HG03097 (cell line): ENCODE data around the gene KCNJ10.

Source experiments
- ATAC-seq: cut with Tn5 transposase; IDR thresholded peaks from one replicate; pipeline ENCODE4 v1.9.1; 2021; ENCODE audit not compliant: unreplicated experiment, low FRiP score

KCNJ10 gene

GRCh38 chr1:160099716-160100375, 29.9 kb upstream of the KCNJ10 start:
- no peak for ATAC-seq

GRCh38 chr1:160098852-160099561, 29.0 kb upstream of the KCNJ10 start:
- ATAC-seq: peak; percentile 78

- ATAC-seq: peak; percentile 37
Observed at GRCh38 chr1:160097911-160098851, 28.2 kb upstream of the KCNJ10 start, which contains the start of gene IGSF8. Gene IGSF8 (minus strand): TSS chr1:160098619. CDS start chr1:160098472, 147 bp downstream.

GRCh38 chr1:160097151-160097910, 27.4 kb upstream of the KCNJ10 start:
- no peak for ATAC-seq

GRCh38 chr1:160096274-160097116, 26.5 kb upstream of the KCNJ10 start:
- ATAC-seq: no peak

GRCh38 chr1:160095382-160096105, 25.6 kb upstream of the KCNJ10 start:
- ATAC-seq: no peak

GRCh38 chr1:160094806-160095205, 24.8 kb upstream of the KCNJ10 start:
- no peak for ATAC-seq

- no peak for ATAC-seq
Observed at GRCh38 chr1:160094291-160094625, 24.3 kb upstream of the KCNJ10 start.

GRCh38 chr1:160093624-160094290, 23.8 kb upstream of the KCNJ10 start:
- ATAC-seq: no peak

GRCh38 chr1:160093069-160093395, 23.1 kb upstream of the KCNJ10 start:
- no peak for ATAC-seq

- no peak for ATAC-seq
Observed at GRCh38 chr1:160092366-160093068, 22.6 kb upstream of the KCNJ10 start.

GRCh38 chr1:160091666-160092223, 21.8 kb upstream of the KCNJ10 start:
- no peak for ATAC-seq

- no peak for ATAC-seq
Observed at GRCh38 chr1:160090760-160091159, 20.8 kb upstream of the KCNJ10 start.

GRCh38 chr1:160089883-160090282, 19.9 kb upstream of the KCNJ10 start:
- ATAC-seq: no peak

GRCh38 chr1:160087118-160087662, 17.2 kb upstream of the KCNJ10 start:
- ATAC-seq: no peak

GRCh38 chr1:160086456-160086892, 16.5 kb upstream of the KCNJ10 start:
- no peak for ATAC-seq
